HCT116 (cell line): ENCODE data around the gene SCUBE2. TPM values are rescaled to one million over a fixed set of nuclear protein-coding genes. Genes with fewer than 3 reads are reported as not detected.
"Not testable (repeated sequence)": the region's sequence is repeated elsewhere in the genome, so short reads cannot be mapped to it uniquely, and the experiment has no call there.

ENCODE experiments used
- ATAC-seq: fragments of 200-7000 bp; cut with Tn5 transposase; 2 replicates; pipeline ENCODE4 v1.9.1; 2020; ENCODE audit warnings: mild to moderate bottlenecking, moderate library complexity
- BruUV-seq: library from RNA; stranded (reverse); fragments of 400-500 nt; replicated peaks from 2 replicates; lab custom pipeline; 2021; lab: Mats Ljungman, UMichigan
- CTCF ChIA-PET: fragments of 300-600 bp; sonication (Branson Sonifier 250); formaldehyde crosslinking; loops from one replicate; lab custom pipeline; 2021; ENCODE audit warnings: antibody characterized with exemption; lab: Charles Lee
- POLR2A ChIA-PET: fragments of 300-600, 350-600 bp; sonication (Branson Sonifier 250); formaldehyde crosslinking; loops from one replicate; lab custom pipeline; 2021; ENCODE audit warnings: antibody characterized with exemption; lab: Charles Lee
- RAD21 ChIA-PET, 2 experiments: fragments of 300-600 bp; sonication (Branson Sonifier 250); formaldehyde crosslinking; loops; one replicate each; lab custom pipeline; 2023; ENCODE audit warnings: low total read pairs in 2 of 2; ENCODE audit not compliant: uncharacterized antibody in 2 of 2, unreplicated experiment in 2 of 2, low non-redundant PET in 1 of 2; lab: Charles Lee
- DNase-seq: peaks from one replicate; pipeline ENCODE4 v3.0.0-alpha.2; 2010; ENCODE audit warnings: low read depth, low spot score
- H2AFZ ChIP-seq: fragments of 200-600 bp; shearing (Covaris generic), sonication (generic); 2 replicates; pipeline ENCODE4 v1.6.1; 2017; ENCODE audit warnings: low read depth, mixed run types, mixed read lengths, antibody characterized with exemption, low read length; ENCODE audit not compliant: poor library complexity, severe bottlenecking
- H3K27ac ChIP-seq: 2 replicates; pipeline ENCODE4 v1.5.1; 2012; ENCODE audit warnings: low read depth, low read length
- H3K27me3 ChIP-seq: fragments of 200-600 bp; sonication (generic); 2 replicates; pipeline ENCODE4 v1.6.1; 2016; ENCODE audit warnings: mixed run types, low read length, mixed read lengths; ENCODE audit not compliant: insufficient read depth
- H3K36me3 ChIP-seq, 2 experiments: fragments of 200-500 bp in 1 of 2; fragments of 200-600 bp in 1 of 2; sonication (Bioruptor generic) in 1 of 2; sonication (generic) in 1 of 2; 2 replicates each; pipeline versions ENCODE4 v1.5.1 to v1.6.1; 2014 to 2016; ENCODE audit warnings: low read length in 2 of 2, inconsistent platforms in 1 of 2, mixed read lengths in 1 of 2, mixed run types in 1 of 2; ENCODE audit not compliant: insufficient read depth in 2 of 2, control insufficient read depth in 1 of 2
- H3K4me1 ChIP-seq, 2 experiments: fragments of 200-600 bp in 1 of 2; sonication (generic) in 1 of 2; 2 replicates each; pipeline versions ENCODE4 v1.5.1 to v1.6.1; 2012 to 2017; ENCODE audit warnings: low read length in 2 of 2, inconsistent platforms in 1 of 2, mild to moderate bottlenecking in 1 of 2, mixed read lengths in 1 of 2, mixed run types in 1 of 2, moderate library complexity in 1 of 2; ENCODE audit not compliant: insufficient read depth in 2 of 2, control insufficient read depth in 1 of 2
- H3K4me2 ChIP-seq: fragments of 200-600 bp; sonication (generic); 2 replicates; pipeline ENCODE4 v1.6.1; 2017; ENCODE audit warnings: mixed run types, low read length, mixed read lengths
- H3K4me3 ChIP-seq, 2 experiments: fragments of 200-600 bp in 1 of 2; sonication (generic) in 1 of 2; replicated peaks in 1 of 2; 2 replicates each; pipeline ENCODE4 v1.5.1; 2011 to 2016; ENCODE audit warnings: low read length in 2 of 2, control low read depth in 1 of 2, low read depth in 1 of 2, mild to moderate bottlenecking in 1 of 2, mixed read lengths in 1 of 2, mixed run types in 1 of 2
- H3K79me2 ChIP-seq: fragments of 200-600 bp; sonication (generic); 2 replicates; pipeline ENCODE4 v1.6.1; 2017; ENCODE audit warnings: mild to moderate bottlenecking, mixed run types, low read length, moderate library complexity, mixed read lengths; ENCODE audit not compliant: insufficient read depth
- H3K9ac ChIP-seq: fragments of 200-600 bp; sonication (generic); 2 replicates; pipeline ENCODE4 v1.6.1; 2016; ENCODE audit warnings: low read length, mixed read lengths
- H3K9me2 ChIP-seq: fragments of 200-600 bp; sonication (generic), shearing (Covaris generic); 2 replicates; pipeline ENCODE4 v1.6.1; 2017; ENCODE audit warnings: mixed run types, mild to moderate bottlenecking, moderate library complexity; ENCODE audit not compliant: insufficient read depth
- H3K9me3 ChIP-seq, 2 experiments: fragments of 200-500 bp in 1 of 2; fragments of 200-600 bp in 1 of 2; sonication (Bioruptor generic) in 1 of 2; sonication (generic) in 1 of 2; 2 replicates each; pipeline ENCODE4 v1.6.1; 2014 to 2017; ENCODE audit warnings: low read length in 2 of 2, mixed read lengths in 2 of 2, inconsistent platforms in 1 of 2, low read depth in 1 of 2, mild to moderate bottlenecking in 1 of 2, mixed run types in 1 of 2, moderate library complexity in 1 of 2; ENCODE audit not compliant: control insufficient read depth in 1 of 2, insufficient read depth in 1 of 2
- H4K20me1 ChIP-seq: fragments of 200-600 bp; sonication (generic), shearing (Covaris generic); 2 replicates; pipeline ENCODE4 v1.6.1; 2017; ENCODE audit warnings: mixed run types, mild to moderate bottlenecking, moderate library complexity; ENCODE audit not compliant: insufficient read depth
- ATF3 ChIP-seq: IDR thresholded peaks from 2 replicates; pipeline ENCODE4 v1.6.1; 2012
- SIN3A ChIP-seq: IDR thresholded peaks from 2 replicates; pipeline ENCODE4 v1.6.1; 2012; ENCODE audit warnings: low read depth
- SRF ChIP-seq: IDR thresholded peaks from 2 replicates; pipeline ENCODE4 v1.6.1; 2012; ENCODE audit warnings: low read depth
- TCF7L2 ChIP-seq: IDR thresholded peaks from 2 replicates; pipeline ENCODE4 v1.7.0; 2011; ENCODE audit warnings: borderline replicate concordance, inconsistent platforms; ENCODE audit not compliant: insufficient read depth, insufficient read length; ENCODE audit errors: extremely low read depth
- YY1 ChIP-seq: IDR thresholded peaks from 2 replicates; pipeline ENCODE4 v1.6.1; 2011; ENCODE audit warnings: low read length, low read depth, moderate library complexity, mild to moderate bottlenecking; ENCODE audit not compliant: insufficient replicate concordance; ENCODE audit errors: extremely low read depth
- intact Hi-C: fragments of 100-400 bp; cut with micrococcal nuclease; formaldehyde crosslinking; loops from 2 replicates; pipeline ENCODE4 v1.10.0; 2022
- total RNA-seq: library from RNA; stranded (reverse); gene quantifications from one replicate; pipeline ENCODE4 v1.2.1, GENCODE V29; 2021; ENCODE audit not compliant: unreplicated experiment
- TF ChIP-seq, protein P1 (sequence below): IDR thresholded peaks from 2 replicates; pipeline ENCODE4 v1.6.1; 2012; ENCODE audit warnings: low read depth

Gene SCUBE2
- total RNA-seq, 1 experiment from 2014 or later = 1.3 TPM

DNA sequence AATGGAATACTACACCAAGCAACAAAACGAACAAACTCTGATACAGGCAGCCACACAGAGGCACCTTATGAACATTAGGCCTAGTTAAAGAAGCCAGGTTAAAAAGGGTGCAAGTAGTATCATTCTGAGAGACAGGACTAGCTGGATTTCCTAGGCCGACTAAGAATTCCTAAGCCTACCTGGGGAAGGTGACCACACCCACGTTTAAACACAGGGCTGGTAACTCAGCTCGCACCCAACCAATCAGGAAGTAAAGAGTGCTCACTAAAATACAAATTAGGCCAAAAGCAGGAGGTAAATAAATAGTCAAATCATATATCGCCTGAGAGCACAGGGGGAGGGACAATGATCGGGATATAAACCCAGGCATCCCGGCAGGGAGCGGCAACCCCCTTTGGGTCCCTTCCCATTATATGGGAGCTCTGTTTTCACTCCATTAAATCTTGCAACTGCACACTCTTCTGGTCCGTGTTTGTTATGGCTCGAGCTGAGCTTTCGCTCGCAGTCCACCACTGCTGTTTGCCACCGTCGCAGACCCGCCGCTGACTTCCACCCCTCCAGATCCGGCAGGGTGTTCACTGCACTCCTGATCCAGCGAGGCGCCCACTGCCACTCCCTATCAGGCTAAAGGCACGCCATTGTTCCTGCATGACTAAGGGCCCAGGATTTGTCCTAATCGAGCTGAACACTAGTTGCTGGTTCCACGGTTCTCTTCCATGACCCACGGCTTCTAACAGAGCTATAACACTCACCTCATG lies 6.0 kb upstream of the SCUBE2 start:
- H2AFZ ChIP-seq, BruUV-seq, DNase-seq, H3K27ac ChIP-seq, RAD21 ChIA-PET, H3K79me2 ChIP-seq, CTCF ChIA-PET, H3K36me3 ChIP-seq, H4K20me1 ChIP-seq, H3K4me3 ChIP-seq, H3K9me2 ChIP-seq, ATAC-seq, H3K9me3 ChIP-seq, H3K4me2 ChIP-seq, H3K9ac ChIP-seq, POLR2A ChIA-PET, H3K4me1 ChIP-seq, intact Hi-C loops, H3K27me3 ChIP-seq: not testable (repeated sequence)

DNA sequence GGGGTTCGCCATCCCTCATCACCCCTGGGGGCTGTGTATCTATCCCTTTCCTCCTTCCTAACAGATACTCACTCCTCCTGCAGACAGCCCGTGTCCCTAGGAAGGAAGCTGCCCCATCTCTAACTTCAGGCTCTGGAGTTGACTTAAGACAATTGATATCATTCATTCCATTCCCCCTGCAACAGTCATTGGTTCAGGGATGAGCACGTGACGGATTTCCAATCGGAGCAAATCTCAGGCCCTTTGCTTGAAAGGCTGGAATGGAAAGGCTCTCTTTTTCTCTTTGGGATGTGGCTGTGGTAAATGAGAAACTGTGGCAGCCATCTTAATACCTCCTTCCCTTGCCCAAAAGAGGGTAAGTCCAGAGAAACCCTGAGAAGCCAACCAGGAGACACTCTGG lies 5.0 kb upstream of the SCUBE2 start:
- ATAC-seq (no peak), DNase-seq (no peak)
- Histone ChIP-seq H3K4me2 (no peak overlapping the region), H3K9ac (no peak overlapping the region), H3K27me3 (no peaks in the 10 kb centered on the region), H3K79me2 (no peaks in the 10 kb centered on the region), H4K20me1 (no peaks in the 10 kb centered on the region), H3K9me3 (no peaks in the 10 kb centered on the region), H2AFZ (no peak overlapping the region), H3K4me3 (no peak overlapping the region), H3K4me1 (no peaks in the 10 kb centered on the region), H3K27ac (no peak overlapping the region), H3K36me3 (no peaks in the 10 kb centered on the region), H3K9me2 (no peaks in the 10 kb centered on the region)
- intact Hi-C loops = no loop called here
- CTCF ChIA-PET = no interaction called here
- no TSS peak for BruUV-seq
- RAD21 ChIA-PET = no interaction called here
- no peak for TF ChIP-seq YY1
- TF ChIP-seq, protein P1, sequence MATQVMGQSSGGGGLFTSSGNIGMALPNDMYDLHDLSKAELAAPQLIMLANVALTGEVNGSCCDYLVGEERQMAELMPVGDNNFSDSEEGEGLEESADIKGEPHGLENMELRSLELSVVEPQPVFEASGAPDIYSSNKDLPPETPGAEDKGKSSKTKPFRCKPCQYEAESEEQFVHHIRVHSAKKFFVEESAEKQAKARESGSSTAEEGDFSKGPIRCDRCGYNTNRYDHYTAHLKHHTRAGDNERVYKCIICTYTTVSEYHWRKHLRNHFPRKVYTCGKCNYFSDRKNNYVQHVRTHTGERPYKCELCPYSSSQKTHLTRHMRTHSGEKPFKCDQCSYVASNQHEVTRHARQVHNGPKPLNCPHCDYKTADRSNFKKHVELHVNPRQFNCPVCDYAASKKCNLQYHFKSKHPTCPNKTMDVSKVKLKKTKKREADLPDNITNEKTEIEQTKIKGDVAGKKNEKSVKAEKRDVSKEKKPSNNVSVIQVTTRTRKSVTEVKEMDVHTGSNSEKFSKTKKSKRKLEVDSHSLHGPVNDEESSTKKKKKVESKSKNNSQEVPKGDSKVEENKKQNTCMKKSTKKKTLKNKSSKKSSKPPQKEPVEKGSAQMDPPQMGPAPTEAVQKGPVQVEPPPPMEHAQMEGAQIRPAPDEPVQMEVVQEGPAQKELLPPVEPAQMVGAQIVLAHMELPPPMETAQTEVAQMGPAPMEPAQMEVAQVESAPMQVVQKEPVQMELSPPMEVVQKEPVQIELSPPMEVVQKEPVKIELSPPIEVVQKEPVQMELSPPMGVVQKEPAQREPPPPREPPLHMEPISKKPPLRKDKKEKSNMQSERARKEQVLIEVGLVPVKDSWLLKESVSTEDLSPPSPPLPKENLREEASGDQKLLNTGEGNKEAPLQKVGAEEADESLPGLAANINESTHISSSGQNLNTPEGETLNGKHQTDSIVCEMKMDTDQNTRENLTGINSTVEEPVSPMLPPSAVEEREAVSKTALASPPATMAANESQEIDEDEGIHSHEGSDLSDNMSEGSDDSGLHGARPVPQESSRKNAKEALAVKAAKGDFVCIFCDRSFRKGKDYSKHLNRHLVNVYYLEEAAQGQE = no peak
- no peak for TF ChIP-seq SIN3A
- no peak for TF ChIP-seq SRF
- TF ChIP-seq ATF3 = no peak
- TF ChIP-seq TCF7L2 = no peak
- POLR2A ChIA-PET = interaction anchor here (0.6 kb wide), 1 partner anchor 397 kb away, joined by 3 read pairs; no protein-coding TSS in a partner anchor
